GM18907 (cell line): ENCODE results near the gene SHISA6.

Experiments used
- ATAC-seq: cut with Tn5 transposase; IDR thresholded peaks from one replicate; pipeline ENCODE4 v1.9.1; 2021; ENCODE audit warnings: mild to moderate bottlenecking, moderate library complexity; ENCODE audit not compliant: unreplicated experiment

Gene SHISA6

DNA sequence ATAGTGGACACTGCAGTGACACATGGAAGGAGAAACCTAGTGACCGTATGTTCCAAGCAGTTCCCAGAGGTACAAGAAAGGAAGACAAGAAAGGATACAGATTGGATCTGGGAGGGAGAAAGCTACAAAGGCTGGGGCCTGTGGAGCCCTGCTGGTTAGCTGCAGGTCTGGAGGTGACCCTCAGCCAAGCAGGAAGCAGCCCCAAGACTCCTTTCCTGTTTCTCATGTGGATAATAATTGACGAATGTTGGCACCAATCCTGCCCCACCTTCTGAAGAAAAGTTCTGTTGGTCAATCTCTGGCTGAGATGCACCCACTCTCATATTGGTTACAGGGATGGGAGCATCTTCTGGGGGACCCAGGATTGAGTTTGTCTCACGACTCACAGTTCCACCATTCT lies 99.8 kb downstream of the SHISA6 start:
- no peak for ATAC-seq

DNA sequence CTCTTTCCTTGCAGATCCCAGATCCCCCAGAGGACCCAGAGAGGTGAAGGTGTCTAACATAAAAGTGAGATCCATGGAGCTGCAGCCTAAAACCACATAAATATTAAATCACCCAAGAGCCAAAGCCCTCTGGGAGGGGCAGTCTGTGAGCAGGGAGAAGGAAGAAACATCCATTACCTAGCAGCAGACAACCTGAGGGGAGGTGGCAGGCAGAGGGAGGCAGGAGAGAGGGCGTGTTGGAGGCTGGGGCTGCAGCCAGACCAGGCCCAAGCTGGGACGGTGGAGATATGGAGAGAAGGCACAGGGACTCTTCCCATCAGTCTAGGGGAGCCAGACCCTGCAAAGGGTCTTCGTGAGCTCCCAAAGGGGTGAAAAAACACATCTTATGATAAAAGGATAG lies 101.1 kb downstream of the SHISA6 start:
- no peak for ATAC-seq

DNA sequence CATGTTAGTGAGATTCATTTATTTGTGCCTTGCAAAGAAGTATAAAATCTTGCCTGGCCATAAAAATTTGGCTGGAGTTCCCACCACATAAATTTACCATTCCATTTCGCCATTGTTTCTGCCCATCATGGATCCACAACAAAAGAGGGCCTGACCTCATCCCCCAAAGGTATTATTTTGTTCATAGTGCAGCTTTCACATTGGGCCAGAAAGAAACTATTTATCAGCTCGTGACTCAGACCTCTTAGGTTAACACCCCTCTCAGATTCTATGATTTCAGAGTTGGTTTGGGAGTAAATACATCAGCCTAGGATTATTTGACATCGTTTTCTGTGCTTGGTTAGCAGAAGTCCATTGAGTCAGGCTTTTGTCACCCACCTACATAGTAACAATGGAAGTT lies 108.1 kb downstream of the SHISA6 start:
- no peak for ATAC-seq

DNA sequence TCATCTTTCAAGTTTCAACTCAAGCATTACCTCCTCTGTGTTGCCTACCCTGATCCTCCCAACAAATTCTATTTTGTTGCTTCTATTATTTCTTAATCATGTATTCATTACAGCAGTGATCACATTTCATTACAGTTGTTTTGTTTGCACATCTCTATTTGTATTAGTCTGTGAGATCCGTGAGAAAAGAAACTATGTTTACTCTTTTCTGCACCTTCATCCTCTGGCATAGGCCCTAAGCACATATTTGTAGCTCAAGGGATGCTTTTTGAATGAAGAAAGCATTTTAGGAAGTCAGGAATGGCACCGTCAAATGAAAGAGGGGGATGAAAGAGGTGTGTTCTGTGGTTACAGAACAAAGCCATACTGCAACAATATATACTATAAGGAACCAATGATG lies 110.5 kb downstream of the SHISA6 start:
- ATAC-seq = no peak

DNA sequence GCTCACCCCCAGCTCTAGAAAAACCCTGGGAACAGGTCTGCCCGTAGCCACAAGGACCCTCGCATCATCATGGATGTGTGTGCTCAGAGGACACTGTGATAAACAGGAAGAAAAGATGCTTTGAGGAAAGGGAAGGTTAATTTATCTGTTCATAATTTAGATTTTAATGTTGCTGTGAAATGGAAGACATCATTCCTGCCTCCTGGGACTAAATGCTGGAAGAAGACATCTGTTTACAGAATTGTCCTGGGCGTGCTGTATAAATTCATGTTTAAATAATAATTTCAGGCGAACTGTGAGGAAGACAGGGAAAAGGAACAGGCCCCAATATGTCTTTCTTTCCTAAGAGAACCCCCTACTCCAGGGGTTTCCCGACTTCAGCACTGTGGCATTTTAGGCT lies 112.6 kb downstream of the SHISA6 start:
- no peak for ATAC-seq

DNA sequence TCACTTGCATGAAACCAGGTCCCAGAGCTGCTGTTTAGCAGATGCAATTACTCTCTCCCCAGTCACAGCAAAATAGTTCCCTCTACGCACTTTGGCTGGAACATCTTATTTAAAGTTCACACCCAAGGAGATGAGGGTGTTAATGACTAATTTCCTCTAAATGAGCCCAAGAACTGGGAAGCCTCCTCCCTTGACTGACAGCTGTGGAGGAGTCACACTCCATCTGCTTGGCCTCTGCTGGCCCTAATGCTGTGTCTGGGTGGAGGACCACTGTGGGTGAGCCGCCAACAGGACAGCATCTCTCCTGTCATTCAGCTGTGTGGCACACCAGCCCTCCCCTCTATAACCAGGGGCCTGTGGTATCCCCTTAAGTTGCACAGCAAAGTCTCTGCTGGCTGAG lies 115.4 kb downstream of the SHISA6 start:
- no peak for ATAC-seq

DNA sequence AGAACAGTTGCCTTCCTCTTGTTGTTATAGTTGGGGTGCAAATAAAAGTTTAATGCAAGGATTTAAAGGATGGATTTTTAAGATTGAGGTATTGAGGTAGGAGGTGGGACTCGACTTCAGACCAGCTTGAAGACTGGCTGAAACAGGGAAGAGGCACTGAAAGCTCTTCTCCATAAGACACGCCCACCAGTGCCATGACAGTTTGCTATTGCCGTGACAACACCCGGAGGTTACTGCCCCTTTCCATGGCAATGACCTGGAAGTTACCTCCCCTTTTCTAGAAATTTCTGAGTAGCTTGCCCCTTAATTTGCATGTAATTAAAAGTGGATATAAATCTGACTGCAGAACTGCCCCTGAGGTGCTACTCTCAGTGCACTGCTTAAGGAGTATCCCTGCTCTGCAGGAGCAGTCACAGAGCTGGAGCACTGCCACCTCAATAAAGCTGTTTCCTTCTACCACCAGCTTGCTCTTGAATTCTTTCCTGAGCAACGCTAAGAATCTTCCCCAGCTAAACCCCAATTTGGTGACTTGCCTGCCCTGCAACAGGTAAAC lies 122.6 kb downstream of the SHISA6 start:
- no peak for ATAC-seq

DNA sequence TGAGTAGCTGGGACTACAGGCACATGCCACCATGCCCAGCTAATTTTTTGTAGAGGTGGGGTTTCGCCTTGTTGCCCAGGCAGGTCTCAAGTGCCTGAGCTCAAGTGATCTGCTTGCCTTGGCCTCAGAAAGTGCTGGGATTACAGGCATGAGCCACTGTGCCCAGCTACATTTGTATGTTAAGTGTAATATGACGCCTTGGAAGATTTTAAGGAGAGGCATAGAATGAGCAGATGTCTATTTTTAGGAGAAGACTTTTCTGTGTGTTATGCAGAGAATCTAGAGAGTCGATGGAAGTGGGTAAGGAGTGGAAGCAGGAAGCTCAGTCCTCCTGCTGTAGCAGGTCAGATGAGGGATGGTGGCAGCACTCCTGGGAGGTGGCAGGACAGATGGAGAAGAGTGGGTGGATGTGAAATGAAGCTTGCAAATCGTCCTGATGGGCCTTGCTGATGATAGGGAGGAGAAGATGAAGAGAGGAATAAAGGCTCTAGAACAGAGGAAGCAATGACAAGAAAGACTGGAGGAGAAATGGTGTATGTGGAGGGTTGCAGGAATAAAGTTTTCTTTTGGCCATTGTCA lies 125.3 kb downstream of the SHISA6 start:
- ATAC-seq = no peak

DNA sequence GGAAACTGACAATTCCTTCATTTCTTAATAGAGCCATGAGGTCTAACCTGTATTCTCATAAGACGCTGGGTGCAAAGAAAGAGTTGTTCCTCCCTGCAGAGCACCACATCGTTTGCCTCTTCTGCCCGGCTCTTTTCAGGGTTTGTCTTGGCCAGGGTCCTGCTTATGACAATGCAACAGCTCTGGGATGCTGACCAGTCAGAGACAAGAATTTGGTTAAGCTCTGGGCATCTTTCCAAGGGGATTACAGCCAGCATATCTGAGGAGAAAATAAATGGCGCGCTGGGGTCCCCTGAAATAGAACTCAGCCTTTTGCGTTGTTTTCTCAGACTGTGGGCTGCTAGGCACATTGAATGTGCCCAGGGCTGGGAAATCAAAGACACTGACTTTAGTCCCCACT lies 128.6 kb downstream of the SHISA6 start:
- no peak for ATAC-seq

DNA sequence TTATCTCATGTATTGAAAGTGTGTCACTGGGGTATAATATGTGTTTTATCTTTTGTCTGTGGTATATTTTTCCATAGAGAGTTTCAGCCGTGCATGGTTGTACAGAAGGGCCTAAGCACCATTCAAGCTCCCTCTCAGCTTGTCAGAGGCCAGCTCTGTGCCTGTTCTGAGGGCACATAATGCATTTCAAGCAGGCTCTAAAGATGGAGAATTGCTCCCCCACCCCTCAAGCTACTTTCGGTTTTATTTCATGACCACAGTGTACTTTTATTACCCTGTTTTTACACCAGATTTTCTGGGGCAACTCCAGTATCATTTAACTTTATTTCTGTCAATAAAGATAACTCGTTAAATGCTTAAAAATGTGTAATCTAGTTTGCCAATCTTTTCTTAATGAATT lies 131.7 kb downstream of the SHISA6 start:
- no peak for ATAC-seq

DNA sequence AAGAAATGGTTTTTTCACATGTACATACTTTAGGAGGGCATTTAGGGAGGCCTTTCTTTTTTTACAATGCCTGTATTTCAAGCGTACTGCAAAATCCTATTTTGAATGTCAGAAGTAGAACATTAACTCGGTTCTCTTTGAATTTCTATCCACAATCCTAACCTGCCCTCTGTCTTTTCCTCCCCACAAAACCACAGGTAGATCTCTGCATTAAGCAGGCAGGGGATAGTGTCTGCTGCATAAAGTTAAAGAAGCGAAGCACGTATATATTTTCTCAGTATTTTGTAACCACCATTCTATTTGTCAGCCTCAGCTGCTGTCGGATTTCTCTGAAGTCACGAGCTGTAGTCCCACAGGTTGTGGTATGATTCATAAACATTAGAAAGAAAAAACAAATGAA lies 137.5 kb downstream of the SHISA6 start:
- no peak for ATAC-seq

DNA sequence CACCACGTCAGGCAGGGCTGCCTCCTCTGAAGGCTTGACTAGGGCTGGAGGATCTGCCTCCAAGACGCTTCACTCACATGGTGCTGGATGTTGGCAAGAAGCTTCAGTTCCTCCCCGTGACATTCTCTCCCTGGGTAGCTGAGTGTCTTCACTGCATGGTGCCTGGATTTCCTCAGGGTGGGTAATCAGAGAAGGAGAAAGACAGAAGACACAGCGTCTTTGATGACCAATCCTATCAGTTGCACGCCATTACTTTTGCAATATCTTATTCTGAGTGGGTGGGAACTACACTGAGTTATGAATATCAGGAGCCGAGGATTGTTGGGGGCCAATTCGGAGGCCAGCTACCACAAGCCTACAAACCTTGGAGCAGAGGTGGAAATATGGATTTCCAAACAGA lies 139.7 kb downstream of the SHISA6 start:
- no peak for ATAC-seq

DNA sequence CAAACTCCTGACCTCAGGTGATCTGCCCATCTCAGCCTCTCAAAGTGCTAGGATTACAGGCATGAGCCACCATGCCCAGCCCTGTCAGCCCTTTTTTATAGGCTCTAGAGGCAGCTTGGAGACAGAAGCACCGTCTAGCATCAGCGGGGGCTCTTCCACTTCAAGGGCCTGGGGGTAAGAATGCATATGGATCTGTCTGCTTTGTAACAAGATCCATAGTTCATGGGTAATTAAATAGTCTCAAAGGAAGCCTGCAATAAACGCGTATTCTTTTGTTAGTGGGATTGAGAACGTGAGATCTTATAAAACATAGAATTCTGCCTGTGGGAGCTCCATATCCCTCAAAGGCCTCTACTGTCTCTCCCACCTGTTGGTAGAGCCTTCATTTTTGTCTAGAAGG lies 142.1 kb downstream of the SHISA6 start:
- no peak for ATAC-seq

DNA sequence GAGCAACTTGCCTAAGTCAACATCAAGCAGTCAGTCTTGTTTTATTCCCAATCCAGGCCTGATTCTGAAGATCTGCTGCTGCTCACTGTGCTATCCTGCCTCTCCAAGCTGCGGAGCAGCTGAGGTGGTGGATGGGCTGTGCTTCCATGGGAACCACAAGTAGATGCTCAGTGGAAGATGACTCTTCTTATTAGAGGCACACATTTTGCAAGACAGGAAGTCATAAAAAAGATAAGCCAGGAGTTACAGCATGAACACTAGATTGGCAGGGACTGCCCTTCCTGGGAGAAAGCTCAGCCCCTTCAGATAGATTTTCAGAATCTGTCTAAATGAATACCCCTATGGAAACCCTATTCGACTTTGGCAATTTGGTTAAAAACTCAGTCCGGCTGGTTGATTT lies 143.1 kb downstream of the SHISA6 start:
- no peak for ATAC-seq

DNA sequence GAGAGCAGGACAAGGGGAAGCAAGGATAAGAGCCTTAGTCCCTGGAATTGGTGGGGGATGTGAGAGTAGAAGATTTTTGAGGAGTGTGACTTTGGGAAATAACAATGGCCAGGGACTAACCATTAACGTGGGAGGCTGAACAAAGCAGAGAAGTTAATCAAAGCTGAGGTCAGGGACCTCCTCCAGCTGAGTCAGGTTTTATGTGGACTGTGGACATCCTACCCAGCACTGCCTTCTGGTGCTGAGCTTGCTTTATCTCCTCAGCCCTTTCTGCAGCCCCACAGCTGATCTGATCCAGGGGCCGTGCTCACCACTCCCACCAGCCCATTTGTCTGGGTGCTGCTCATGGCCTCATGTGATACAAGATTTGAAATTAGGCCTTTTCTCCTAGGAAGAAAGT lies 146.6 kb downstream of the SHISA6 start:
- no peak for ATAC-seq

DNA sequence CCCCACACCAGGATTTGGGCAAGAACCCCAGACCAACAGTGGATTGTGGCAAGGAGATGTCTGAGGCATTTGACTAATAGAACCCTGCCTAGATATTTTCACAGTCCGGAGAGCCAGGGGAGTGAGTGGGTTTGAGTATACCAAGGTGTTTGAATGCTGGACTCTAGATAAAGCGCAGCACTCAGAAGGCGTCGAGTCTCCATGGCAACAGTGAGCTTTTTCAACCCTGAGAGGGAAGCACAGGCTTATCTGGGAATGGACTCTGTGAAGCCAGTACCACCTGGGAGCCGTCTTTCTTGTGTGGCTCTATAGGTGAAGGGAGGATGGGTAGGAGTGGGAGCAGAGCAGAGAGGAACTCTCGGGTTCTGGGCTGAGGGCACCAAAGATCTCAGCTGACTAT lies 147.0 kb downstream of the SHISA6 start:
- ATAC-seq = no peak

DNA sequence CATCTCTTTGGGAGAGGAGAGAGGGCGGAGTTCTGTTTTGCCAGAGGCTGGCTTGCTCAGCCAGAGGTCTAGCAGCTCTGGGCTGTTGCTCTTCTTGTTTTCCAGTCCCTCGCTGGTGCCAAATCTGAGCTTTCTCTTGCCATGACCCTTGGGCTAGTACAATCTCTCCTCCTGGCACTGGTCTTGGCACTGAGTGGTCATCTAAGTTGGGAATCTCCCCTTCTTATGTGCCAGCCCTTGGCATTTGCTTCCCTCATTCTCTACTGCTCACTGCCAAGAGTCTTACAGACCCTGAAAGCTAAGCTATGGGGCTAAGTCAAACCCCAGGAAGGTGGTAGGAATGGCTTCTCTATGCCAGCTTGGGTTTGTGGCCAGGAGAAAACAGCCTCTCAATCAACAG lies 148.6 kb downstream of the SHISA6 start:
- ATAC-seq = no peak

DNA sequence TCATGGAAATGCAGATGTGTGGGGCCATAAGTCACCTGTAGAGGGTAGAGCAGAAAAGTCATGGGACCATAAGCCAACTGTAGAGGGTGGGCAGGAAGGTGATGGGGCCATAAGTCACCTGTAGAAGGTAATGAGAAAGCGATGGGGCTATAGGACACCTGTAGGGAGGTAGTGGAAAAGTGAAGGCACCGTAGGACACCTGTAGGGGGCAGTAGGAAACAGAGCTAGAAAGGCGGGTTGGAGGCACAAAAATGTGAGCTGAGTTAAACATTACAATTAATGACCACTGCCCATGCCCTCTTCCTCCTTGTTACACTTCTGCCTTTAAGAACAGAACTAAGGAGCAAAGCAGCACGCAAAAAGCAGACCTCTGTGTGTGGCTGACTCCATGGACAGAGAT lies 150.1 kb downstream of the SHISA6 start:
- ATAC-seq = no peak

DNA sequence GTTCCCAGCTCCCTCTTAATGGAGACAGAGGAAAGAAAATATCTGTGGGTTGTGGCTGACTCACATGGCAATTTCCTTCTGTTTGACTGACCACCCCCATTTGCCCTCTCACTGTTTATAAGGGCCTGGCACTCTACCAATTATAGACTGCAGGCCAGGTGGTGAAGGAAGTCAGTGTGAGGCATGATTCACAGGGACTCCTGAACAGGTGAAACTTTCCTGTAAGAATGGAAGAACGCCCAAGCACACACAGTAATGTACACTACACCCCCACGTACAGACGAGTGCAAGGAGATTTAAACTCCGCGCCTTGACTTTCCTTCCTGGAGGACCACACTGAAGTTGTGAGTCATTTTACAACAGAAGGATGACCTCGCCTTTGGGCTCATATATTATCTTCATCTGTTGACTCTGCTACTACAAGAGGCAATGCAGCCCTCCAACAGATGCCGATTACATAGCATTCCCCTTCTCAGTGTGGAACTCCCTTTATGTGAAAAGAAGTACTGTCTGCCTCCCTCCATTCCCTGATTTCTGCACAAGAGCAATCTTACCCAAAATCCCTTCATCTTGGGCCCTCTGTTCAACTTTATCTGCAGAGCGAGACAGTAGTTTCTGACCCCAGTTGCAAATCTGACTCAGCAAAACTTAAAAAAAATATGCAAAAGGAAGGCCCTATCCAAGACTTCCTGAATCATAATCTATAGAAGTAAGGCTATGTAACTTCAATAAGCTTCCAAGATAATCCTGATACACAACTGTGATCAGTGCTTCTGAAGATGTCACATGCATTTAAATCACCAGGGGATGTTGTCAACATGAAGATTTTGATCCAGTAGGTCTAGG lies 163.6 kb downstream of the SHISA6 start:
- no peak for ATAC-seq

DNA sequence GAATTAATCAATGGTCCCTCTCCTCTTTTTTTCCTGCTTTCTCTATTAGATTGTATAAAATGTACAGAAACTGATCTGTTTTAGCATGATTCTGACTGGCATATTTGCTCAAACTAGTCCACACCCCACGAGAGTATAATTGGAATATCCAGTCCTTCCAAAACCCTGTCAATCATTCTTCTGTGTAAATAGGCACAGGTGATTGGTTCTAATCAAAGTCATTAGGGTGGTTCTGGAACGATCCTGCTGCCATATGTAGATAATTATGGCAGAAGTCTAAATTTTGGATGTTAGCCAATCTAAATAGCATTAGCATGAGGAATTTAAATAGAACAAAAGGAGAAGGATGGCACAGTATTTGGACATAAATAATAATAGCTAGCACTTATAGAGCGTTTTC lies 165.7 kb downstream of the SHISA6 start:
- ATAC-seq = no peak

DNA sequence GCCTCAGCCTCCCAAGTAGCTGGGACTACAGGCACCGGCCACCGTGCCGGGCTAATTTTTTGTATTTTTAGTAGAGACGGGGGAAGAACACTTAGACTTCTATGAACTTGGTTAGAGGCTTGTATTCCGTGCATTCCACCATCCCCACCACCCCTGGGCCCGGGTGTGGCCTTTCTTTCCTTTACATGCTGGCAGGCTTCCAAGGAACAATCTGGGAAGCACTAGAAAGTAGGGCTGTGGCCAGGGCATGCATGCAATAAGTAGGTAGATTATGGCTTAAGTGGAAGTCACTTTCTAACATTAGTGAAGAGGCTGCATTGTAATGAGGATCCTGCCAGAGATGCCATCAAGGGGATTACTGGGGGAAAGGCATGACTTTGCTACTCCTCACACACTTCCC lies 171.6 kb downstream of the SHISA6 start:
- no peak for ATAC-seq

DNA sequence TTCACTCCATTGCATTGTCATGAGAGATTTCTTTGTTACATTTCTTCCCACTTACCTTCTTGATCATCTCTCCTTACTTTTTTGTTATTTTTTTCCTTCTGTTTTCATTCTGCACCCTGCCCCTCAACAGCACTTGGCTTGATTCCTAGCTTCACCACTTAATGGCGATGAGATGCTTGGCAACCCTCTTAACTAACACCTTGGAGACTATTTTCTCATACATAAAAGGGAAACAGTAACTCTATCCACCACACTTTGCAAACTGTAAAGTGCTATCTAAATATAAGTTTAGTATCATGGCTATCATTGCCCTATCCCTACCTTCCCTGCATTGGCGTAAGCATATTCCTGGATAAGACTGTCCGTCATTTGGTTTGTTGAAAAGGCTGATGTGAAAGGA lies 177.3 kb downstream of the SHISA6 start:
- ATAC-seq = no peak

DNA sequence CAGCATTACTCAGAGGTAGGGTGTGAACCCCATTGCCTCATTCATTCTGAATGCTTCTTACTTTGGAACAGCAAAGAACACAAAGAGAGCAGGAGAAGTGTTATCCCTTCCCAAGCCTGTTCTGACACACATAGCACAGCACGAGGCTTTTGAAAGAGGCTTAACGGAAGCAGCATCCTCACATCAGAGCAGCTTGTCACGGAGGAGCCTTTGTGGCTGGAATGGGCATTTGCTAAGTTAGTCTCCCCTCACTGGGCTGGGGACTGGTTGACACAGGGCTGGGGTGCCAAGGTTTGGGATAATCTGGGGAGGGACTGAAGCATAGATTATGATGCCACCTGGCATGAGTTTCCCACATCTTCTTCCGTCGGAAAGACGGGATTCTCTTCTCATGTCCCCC lies 189.7 kb downstream of the SHISA6 start:
- ATAC-seq = no peak
